Activated gamma-delta T cell (primary cell): ENCODE measurements around the gene ARHGAP40.
A peak's percentile ranks its signal among the peaks of the same experiment; 100 is the strongest.

Source experiments
- DNase-seq: peaks from one replicate; lab custom pipeline; 2025; lab: John Stamatoyannopoulos, UW

The ARHGAP40 gene

GRCh38 chr20:38617830-38618196 lies 16.2 kb downstream of the ARHGAP40 start:
- DNase-seq = no peak

DNA sequence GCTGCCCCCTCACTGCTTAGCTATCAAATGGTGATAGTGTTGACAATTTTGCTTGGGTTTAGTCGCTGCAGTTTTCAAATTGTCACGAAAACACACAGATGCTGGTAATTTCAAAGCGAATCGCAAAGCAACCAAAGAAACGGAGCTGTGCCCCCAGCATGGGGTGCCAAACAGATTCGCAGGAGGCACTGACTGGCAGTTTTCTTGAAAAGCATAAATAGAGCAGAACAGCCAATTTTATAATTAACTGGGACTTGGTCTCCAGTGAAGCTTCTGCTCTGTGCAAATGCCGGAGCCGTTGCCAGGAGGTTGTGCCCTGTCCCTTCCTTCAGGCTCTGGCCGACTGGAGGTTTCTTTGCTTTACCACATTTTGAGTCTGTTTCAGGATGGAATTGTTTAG lies 18.8 kb downstream of the ARHGAP40 start:
- no peak for DNase-seq

- no peak for DNase-seq
Measured at GRCh38 chr20:38623061-38623460, 21.5 kb downstream of the ARHGAP40 start.

DNA sequence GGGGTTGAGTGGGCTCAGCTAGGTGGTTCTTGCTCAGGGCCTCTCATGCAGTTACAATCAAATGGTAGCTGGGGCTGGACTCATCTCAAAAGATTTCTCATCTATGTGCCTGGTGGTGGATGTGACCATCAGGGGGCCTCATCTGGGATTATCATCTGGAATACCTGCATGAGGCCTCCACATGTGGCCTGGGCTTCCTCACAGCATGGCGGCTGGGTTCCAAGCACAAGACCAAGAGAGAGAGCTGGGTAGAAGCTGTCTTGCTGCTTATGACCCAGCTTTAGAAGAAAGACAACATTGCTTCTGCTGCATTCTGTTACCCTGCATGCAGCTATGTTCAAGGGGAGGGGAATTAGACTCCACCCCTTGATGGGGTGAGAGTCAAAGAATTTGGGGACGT lies 22.5 kb downstream of the ARHGAP40 start:
- DNase-seq = no peak

GRCh38 chr20:38625896-38626295 lies 24.3 kb downstream of the ARHGAP40 start:
- no peak for DNase-seq

DNA sequence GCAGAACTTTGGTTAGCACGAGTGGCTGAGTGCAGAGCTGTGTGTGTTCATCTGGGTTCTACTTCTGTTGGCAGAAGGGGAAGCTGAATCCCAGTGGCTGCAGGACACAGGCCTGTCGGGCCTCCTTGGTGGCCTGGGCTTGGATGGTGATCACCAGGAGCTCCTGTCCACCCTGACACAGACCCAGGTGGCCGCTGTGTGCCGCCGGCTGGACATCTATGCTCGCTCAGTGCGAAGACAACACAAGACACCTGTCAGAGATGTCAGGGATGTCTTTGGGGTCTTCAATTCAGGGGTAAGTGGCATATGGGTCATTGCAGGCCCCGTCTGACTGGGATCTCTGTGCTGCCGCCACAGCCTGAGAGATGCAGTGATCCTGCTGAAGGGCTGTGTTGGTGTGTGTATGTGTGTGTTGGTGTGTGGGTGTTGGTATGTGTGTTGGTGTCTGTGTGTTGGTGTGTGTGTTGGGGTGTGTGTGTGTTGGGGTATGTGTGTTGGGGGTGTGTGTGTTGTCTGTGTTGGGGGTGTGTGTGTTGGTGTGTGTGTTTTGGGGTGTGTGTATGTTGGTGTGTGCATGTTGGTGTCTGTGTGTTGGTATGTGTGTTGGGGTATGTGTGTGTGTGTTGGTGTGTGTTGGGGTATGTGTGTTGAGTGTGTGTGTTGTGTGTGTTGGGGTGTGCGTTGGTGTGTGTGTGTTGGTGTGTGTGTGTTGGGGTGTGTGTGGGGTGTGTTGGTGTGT lies 25.5 kb downstream of the ARHGAP40 start:
- no peak for DNase-seq

DNA sequence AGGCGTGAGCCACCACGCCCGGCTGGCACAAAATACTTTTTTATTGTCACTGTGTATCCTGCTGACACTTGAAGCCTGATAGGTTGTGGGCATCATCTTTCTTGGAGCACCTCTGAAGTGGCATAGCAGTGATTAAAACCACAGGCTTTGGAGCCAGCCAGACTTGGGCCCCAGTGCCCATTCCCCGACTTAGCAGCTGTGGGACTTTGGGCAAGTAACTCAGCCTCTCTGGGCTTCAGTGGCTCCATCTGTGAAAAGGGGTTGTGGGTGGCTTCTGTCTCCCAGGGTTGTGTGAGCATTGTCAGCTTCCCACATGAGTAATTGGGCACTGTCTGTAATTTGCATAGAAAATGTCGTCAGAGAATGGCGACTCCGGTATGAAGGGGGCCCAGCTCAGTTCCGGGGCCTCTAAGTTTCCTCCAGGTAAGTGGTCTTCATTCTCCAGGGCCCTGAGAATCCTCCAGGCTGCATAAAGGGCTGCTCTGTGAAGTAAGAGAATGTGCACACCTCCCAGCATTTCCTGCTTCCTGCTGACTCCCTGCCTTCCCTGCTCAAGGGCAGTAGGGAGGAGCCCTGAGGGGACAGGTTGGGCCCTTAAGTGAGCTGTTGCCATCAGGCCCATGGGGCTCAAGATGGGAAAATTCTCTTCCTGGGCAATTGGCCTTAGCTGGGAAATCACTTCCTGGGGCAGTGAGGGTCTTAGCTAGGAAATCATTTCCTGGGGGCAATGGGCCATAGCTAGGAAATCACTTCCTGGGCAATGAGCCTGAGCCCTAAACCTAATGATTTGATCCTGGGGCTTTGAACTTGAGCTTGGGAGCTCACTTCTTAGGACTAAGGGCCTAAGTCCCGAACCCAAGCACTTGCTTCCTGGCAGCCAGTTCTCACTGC lies 27.2 kb downstream of the ARHGAP40 start:
- no peak for DNase-seq

DNA sequence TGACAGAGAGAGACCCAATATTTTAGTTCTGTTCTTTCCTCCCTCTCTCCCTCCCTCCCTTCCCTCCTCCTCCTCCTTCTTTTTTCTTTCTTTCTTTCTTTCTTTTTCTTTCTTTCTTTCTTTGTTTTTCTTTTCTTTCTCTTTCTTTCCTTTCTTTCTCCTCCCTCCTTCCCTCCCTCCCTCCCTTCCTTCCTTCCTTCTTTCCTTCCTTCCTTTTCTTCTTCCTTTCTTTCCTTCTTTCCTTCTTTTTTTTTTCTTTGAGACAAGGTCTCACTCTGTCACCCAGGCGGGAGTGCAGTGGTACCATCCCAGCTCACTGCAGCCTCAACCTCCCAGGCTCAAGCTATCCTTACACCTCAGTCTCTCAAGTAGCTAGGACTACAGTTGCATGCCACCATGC lies 28.4 kb downstream of the ARHGAP40 start:
- no peak for DNase-seq

GRCh38 chr20:38630727-38631126 lies 29.1 kb downstream of the ARHGAP40 start:
- no peak for DNase-seq

DNA sequence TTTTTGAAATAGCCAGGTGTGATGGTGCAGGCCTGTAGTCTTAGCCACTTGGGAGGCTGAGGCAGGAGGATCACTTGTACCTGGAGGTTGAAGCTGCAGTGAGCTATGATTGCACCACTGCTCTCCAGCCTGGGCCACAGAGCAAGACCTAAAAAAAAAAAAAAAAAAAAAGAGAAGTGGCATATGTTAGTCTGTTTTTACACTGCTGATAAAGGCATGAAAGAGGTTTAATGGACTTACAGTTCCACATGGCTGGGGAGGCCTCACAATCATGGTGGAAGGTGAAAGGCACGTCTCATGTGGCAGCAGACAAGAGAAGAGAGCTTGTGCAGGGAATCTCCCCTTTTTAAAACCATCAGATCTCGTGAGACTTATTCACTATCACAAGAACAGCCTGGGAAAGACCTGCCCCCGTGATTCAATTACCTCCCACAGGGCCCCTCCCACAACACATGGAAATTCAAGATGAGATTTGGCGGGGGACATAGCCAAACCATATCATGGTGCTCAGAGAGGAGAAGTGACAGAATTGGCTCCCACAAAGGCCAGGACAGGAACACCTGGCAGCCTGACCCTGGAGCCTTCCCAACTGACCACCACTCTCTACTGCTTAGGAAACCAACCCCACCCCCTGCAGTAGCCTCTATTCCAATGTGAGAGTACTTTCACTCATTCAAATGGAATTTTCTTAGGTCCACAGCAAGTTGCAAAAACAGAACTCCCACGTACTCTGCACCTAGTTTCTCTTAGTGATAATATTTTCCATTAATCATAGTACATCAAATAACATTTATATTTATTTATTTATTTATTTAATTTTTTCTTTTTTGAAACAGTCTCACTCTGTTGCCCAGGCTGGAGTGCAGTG lies 29.8 kb downstream of the ARHGAP40 start:
- no peak for DNase-seq

DNA sequence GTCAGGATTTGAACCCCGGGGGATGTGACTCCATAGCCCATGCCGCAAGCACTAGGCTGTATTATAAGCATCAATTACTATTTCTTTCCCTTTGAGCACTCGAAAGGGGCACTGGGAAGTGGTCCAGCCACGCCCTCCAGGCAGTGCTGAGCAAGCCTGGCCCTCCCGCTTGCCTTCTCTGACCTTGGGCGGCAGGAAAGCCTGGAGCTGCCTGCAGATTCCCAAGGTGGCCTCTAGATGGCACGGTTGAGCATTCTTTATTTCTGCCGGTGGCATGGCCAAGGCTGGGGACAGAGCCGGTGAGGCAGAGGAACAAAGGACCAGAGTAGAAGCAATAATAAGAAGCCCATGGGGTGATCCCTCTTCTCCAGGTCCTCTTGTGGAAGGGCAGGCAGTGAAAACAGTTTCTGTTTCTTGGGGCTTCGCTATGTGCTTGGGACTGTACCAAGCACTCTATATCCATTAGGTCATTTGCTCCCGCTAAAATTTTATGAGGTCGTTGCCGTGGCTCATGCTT lies 32.0 kb downstream of the ARHGAP40 start:
- DNase-seq = no peak

- no peak for DNase-seq
Measured at GRCh38 chr20:38635721-38636288, 34.2 kb downstream of the ARHGAP40 start.

GRCh38 chr20:38640521-38640920 lies 38.9 kb downstream of the ARHGAP40 start:
- DNase-seq = no peak

DNA sequence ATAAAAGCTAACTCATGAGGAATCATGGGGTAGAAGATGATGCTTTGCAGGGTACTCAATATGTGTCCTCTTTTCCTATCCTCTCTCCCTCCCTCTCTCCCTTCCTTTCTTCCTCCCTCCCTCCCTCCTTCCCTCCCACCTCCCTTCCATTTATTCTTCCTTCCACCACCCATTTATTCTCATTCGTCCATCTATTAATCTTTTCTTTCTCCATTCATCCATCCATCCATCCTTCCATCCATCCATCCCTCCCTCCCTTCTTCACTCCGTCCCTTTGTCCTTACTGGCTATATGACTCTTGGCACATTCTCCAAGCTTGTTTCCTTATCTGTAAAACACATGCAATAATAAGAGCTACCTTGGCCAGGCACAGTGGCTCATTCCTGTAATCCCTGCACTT lies 40.9 kb downstream of the ARHGAP40 start:
- no peak for DNase-seq

DNA sequence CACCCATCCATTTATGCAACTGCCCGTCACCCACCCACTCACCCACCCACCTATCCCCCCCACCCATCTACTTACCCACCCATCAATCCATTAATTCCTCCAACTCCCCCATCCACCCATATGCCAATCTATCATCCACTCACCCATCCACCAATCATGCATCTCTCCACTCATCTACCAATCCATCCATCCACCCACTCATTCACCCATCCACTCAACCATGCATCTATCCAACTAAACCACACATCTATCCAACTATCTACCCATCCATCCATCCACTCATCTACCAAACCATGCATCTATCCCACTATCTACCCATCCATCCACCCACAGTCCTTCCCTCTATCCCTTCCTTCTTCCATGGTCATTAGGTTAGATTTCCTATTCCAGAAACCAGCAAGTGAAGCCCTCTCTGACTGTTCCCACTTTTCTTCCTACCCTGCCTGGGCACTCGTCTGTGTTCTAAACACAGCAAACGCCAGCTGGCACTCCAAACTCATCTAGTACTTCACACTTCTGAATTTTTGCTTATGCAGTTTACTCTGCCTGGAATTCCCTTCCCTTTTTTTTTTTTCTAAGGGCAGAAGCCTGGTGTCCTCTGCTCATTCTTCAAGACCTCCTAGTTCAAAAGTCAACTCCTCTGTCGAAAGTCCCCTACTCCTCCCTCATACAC lies 43.1 kb downstream of the ARHGAP40 start:
- no peak for DNase-seq

DNA sequence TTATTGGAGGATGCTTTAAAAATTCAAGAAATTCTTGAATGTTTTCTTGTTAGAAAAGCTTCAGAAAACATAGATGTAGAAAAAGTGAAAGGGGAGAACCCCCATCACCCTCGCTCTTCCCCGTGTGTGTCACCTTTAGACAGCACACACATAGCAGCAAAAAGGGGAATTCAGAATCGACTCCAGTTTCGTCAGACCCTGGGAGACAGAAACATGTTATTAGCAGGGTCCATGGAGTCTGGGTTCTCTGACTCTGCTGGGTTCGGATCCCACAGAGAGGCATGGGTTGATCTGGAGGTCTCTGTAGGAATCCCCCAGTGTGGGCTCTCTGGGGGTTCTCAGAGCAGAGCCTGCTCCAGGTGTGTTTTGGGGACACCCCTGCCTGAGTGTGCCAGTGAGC lies 43.7 kb downstream of the ARHGAP40 start:
- DNase-seq = no peak

DNA sequence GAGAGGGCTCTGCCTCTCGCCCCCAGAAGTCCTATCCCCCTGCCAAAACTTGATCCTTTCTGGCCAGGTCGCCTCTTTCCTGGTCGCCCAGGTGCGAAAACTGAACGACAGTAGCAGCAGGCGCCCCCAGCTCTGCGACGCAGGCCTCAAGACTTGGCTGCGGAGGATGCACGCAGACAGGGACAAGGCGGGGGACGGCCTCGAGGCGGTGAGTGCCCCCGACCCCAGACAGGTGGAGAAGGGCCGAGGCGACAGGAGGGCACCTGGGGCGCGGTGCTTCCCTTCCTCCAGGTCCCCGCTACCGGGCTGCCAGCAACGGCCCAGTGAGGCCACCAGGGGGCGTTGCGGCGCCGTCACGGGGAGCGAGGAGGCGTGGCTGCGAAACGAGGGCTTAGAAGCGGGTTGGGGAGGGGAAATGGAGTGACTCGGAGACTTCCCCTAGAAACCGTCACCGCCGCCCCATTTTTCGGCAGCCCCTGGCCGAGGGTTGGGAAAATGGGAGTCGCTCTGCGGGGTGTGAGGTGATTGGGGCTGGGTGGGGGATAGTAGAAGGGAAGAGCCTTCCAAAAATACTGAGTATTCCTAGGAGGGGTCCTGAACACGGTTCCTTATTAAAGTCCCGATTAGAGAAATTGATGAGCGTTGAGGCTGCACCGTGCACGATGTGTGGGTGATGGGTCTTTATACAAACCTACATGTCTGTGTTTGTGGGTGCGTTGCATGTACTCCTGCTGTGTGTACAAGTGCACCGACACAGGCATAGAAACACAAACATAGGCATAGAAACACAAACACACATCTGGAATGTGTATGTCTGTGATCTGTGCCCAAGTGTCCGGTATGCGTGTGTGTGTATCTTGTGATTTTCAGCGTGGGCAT lies 44.6 kb downstream of the ARHGAP40 start:
- peak; percentile 71 for DNase-seq

GRCh38 chr20:38649275-38649891 lies 47.8 kb downstream of the ARHGAP40 start:
- DNase-seq = no peak

- DNase-seq = no peak
Measured at GRCh38 chr20:38650010-38650409, 48.4 kb downstream of the ARHGAP40 start.

DNA sequence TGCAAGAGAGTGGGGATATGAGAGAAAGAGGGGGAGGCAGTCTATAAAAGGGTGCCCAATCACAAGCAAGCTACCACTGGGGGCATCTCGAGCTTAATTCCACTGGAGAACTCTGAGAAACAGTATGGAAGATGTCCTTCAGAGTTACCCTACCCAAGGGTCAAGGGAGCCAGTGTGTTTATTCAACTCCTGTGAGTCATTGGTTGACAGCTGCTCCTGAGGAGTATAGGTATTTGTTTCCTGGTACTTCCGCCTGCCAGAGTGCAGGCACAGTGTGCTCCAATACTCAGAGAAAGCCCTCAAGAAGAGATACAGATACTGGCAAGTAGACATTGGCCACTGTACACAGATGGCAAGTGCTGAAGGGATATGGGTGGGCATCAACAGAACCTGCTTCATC lies 49.5 kb downstream of the ARHGAP40 start:
- DNase-seq = no peak
